Epithelial cell of esophagus (primary cell): ENCODE results near the gene KAZN.

Source experiments
- DNase-seq: peaks from one replicate; pipeline ENCODE4 v3.0.0; 2010; ENCODE audit warnings: low read depth
- H3K4me3 ChIP-seq: 2 replicates; pipeline ENCODE4 v1.5.1; 2011; ENCODE audit warnings: mild to moderate bottlenecking, low read length, control low read depth
- TF ChIP-seq, protein P1 (sequence below): IDR thresholded peaks from 2 replicates; pipeline ENCODE4 v1.5.1; 2011; ENCODE audit warnings: low read depth, mild to moderate bottlenecking, low read length, control low read depth, inconsistent platforms; ENCODE audit not compliant: insufficient read depth; ENCODE audit errors: missing control alignments

Gene KAZN

DNA sequence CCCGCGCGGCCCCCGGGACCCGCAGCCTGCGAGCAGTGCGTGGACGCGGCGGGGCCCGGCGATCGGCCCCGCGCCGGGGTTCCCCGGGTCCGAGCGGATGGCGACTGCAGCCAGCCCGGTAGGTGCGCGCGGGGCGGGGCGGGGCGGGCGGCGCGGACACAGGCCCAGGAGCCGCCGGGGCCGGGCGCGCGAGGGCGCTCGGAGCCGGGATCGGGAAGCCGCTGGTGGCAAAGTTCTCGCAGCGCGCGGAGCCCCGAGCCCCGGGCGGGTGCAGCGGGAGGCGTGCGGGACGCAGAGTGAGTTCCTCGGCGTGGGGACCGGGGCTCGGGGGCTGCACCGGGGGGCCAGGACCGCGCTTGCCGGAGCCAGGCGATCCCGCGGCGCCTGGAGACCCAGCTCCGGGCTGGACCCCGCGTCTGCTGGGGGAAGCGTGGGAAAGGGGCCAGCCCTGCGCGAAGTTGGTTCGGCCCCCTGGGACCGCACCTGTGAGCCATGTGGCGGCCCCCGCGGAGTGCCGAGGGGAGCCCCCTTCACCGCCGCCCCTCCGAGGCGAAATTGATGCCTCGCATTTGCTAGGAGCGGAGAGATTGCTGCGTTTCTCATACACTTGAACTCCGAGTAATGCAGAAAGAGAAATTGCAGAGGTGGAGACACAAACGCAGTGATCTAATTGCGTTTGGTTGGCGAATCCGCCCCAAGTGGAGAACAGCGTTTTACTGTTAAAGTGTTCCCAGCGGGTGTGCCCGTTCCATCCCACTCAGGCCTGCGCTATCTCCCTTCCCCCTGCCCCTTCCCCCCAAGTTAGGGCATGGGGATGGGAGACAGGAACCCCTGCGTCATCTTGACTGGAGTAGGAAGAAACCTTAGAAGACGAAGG is 326.2 kb downstream of the KAZN start:
- H3K4me3 ChIP-seq = peak overlapping the region; percentile 68
- peak; percentile 65 for DNase-seq
- TF ChIP-seq, protein P1, sequence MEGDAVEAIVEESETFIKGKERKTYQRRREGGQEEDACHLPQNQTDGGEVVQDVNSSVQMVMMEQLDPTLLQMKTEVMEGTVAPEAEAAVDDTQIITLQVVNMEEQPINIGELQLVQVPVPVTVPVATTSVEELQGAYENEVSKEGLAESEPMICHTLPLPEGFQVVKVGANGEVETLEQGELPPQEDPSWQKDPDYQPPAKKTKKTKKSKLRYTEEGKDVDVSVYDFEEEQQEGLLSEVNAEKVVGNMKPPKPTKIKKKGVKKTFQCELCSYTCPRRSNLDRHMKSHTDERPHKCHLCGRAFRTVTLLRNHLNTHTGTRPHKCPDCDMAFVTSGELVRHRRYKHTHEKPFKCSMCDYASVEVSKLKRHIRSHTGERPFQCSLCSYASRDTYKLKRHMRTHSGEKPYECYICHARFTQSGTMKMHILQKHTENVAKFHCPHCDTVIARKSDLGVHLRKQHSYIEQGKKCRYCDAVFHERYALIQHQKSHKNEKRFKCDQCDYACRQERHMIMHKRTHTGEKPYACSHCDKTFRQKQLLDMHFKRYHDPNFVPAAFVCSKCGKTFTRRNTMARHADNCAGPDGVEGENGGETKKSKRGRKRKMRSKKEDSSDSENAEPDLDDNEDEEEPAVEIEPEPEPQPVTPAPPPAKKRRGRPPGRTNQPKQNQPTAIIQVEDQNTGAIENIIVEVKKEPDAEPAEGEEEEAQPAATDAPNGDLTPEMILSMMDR = peak; percentile 7

- TF ChIP-seq, protein P1 = peak; percentile 12
- DNase-seq = peak; percentile 9
- H3K4me3 ChIP-seq = peak overlapping the region; percentile 68
Measured at GRCh38 chr1:14925336-14926136, 327.1 kb downstream of the KAZN start.

DNA sequence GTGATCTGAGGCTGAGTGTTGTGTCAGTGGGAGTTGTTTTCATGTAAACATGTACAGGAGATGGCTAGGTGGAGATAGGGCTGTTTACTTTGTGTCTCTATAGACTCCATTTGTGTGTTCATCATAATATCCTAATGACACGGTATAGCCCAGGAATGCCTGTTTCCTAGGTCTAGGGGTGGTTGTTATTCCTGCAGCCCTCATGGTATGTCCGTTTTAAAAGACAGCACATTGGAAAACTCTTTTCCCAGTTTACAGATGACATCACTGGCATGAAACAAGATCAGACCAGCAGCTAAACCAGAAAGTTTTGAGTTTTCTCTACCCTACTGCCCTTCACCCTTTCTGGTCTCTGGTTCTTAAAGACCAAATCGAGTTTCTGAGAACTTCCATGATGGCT is 327.7 kb downstream of the KAZN start:
- H3K4me3 ChIP-seq = no peak overlapping the region
- peak; percentile 39 for DNase-seq
- TF ChIP-seq, protein P1 = no peak

DNA sequence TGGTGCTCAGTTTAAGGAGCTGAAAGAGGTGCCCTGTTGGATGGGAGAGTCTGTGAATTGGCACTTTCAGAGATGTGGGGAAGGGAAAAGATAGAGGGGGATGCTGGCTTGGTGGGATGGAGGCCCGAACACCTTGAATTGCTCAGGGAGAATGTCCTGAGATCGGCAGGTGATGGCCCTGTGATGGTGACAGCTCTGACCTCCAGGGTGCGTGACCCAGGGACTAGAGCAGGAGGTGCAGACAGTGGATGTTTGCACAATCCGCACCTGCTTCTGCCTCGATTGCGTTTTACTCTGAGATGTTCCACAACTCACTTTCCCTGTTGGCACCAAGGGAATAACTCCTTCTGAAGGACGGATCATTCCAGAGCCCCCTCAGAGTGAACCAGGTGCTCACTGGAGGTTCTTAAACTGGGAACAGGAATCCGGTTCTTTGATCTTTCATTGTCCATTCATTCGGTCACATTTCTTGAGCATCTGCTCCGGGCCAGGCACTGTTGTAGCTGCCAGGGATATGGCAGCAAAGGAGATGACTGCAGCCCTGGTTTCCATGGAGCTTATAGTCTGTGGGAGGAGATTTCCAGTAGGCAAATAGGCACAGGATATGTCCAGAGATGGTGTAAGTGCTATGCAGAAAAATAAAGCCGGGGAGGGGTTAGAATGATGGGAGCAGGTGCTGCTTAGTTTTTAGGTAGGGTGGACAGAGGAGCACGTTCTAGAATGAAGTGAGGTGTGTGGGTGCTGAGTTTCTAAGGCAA is 328.5 kb downstream of the KAZN start:
- DNase-seq = no peak
- TF ChIP-seq, protein P1 = no peak
- H3K4me3 ChIP-seq = no peak overlapping the region

- H3K4me3 ChIP-seq = no peak overlapping the region
- TF ChIP-seq, protein P1 = no peak
- no peak for DNase-seq
Measured at GRCh38 chr1:14928412-14928811, 329.9 kb downstream of the KAZN start.

- DNase-seq = no peak
- TF ChIP-seq, protein P1 = no peak
- H3K4me3 ChIP-seq = no peak overlapping the region
Measured at GRCh38 chr1:14928886-14929546, 330.5 kb downstream of the KAZN start.
